Urinary bladder (tissue), 4 donors: ENCODE measurements around the gene SLC6A18. TPM values are rescaled to one million over a fixed set of nuclear protein-coding genes. Genes with fewer than 3 reads are reported as not detected.
"Not testable (repeated sequence)": the region's sequence is repeated elsewhere in the genome, so short reads cannot be mapped to it uniquely, and the experiment has no call there.

Source experiments
- DNase-seq: peaks from one replicate; pipeline ENCODE4 v3.0.0-alpha.2; 2015; ENCODE audit errors: extremely low spot score
- H3K27ac ChIP-seq: one replicate; pipeline ENCODE4 v1.5.1; 2013; ENCODE audit warnings: low read depth, mild to moderate bottlenecking, moderate library complexity
- H3K36me3 ChIP-seq: one replicate; pipeline ENCODE4 v1.6.1; 2013; ENCODE audit warnings: mild to moderate bottlenecking, moderate library complexity; ENCODE audit not compliant: insufficient read depth
- H3K4me1 ChIP-seq: one replicate; pipeline ENCODE4 v1.6.1; 2013; ENCODE audit warnings: mild to moderate bottlenecking, moderate library complexity; ENCODE audit not compliant: insufficient read depth
- H3K4me3 ChIP-seq: one replicate; pipeline ENCODE4 v1.5.1; 2013; ENCODE audit warnings: low read depth, low read length
- WGBS: extraction: QIAGEN DNeasy Blood & Tissue Kit; methylation state at CpG from one replicate; pipeline ENCODE4 v1.1.7; 2013; 5-methylcytosine and 5-hydroxymethylcytosine counted together
- polyA plus RNA-seq: library from polyadenylated mRNA; stranded (reverse); fragments of 200-250 nt; gene quantifications from one replicate; pipeline ENCODE4 v1.2.3, GENCODE V29; 2013
- total RNA-seq: library from RNA; depleted of rRNA; stranded (reverse); fragments of >200 nt; gene quantifications from one replicate; pipeline ENCODE4 v1.2.3, GENCODE V29; 2014
- donor health status: healthy with polysubstance abuse.
- donor health status: healthy.

SLC6A18 gene
- total and polyA plus RNA-seq, 2 donors, result not detected

DNA sequence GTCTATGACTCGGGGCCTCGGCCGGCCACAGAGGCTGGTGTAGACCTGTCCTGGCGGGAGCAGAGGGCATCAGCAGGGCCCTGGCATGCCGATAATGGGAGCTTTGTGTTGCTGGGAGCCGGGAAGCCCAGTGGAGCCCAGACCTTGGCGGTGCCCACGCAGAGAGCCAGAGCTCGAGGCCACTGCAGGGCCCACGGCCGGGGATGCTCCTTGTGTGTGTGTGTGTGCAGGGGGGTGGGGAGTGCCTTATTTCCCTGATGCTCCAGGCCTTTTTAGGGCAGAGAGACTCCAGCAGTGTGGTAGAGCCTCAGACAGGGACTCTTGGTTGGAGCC is 5.4 kb upstream of the SLC6A18 start:
- Histone ChIP-seq H3K4me3 (no peak overlapping the region), H3K4me1 (no peaks in the 10 kb centered on the region), H3K36me3 (no peaks in the 10 kb centered on the region), H3K27ac (no peak overlapping the region)
- 80% methylated on average over 11 of the region's 11 CpGs for WGBS
- DNase-seq, result no peak

DNA sequence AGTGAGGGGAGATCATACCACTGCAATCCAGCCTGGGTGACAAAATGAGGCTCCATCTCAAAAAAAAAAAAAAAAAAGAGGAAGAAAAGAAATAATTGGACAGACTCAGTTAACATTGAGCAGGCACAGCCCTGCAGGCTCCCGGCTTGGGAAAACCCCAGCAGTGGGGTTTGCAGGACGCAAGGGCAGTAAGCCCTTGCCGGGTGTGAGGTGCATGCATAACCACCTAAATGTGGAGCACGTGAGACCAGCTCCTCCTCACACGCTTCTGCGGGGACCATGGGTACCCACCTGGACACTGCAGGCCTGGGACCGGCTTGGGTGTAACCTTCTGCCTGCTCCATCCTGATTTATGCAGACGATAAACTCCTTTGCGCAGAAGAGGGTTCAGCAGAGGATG is 4.8 kb upstream of the SLC6A18 start:
- 82% methylated on average over 9 of the region's 9 CpGs for WGBS
- DNase-seq, result no peak

DNA sequence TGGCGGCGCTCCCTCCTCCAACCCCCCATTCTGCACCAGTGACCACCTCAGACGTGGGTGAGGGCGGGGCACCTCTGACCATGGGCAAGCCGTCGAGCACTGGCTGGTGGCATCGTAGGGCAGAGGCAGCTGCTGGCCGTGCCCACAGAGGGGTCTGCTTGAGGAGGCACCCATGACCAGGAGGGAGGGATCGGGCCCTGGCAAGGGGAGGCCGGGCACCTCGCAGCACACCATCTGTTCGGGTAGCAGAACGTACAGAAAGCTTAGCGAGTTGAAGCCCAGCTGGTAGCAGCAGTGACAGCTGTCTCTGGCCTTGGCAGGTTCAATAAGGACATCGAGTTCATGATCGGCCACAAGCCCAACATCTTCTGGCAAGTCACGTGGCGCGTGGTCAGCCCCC is 4.3 kb upstream of the SLC6A18 start:
- Histone ChIP-seq H3K4me1 (no peaks in the 10 kb centered on the region), H3K4me3 (no peak overlapping the region), H3K36me3 (no peaks in the 10 kb centered on the region), H3K27ac (no peak overlapping the region)
- no peak for DNase-seq
- WGBS, result 90% methylated on average over 19 of the region's 19 CpGs

More for the DNA sequence above, 4.8 kb upstream of the SLC6A18 start:
- no peak overlapping the region for H3K4me3 ChIP-seq
- no peak overlapping the region for H3K27ac ChIP-seq
- no peaks in the 10 kb centered on the region for H3K36me3 ChIP-seq
- no peaks in the 10 kb centered on the region for H3K4me1 ChIP-seq

DNA sequence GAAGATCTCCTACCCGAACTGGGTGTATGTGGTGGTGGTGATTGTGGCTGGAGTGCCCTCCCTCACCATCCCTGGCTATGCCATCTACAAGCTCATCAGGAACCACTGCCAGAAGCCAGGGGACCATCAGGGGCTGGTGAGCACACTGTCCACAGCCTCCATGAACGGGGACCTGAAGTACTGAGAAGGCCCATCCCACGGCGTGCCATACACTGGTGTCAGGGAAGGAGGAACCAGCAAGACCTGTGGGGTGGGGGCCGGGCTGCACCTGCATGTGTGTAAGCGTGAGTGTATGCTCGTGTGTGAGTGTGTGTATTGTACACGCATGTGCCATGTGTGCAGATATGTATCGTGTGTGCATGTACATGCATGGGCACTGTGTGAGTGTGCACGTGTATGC is 3.5 kb upstream of the SLC6A18 start:
- H3K4me1 ChIP-seq, result no peaks in the 10 kb centered on the region
- H3K4me3 ChIP-seq, result no peak overlapping the region
- no peak overlapping the region for H3K27ac ChIP-seq
- no peaks in the 10 kb centered on the region for H3K36me3 ChIP-seq
- WGBS, result 91% methylated on average over 10 of the region's 10 CpGs
- no peak for DNase-seq

DNA sequence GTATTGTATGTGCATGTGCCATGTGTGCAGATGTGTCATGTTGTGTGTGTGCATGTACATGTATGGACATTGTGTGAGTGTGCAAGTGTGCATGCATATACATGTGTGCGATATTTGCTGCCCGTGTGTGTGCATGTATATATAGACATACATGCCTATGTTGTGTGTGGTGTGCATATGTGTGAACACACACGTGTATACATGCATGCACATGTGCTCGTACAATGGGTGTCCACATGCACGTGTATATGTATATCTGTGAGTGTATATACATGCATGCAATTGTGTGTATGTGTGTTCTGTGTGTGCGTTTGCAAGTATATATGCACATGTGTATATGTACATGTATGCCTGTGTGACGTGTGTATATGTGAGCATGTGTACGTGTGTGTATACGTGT is 3.0 kb upstream of the SLC6A18 start:
- no peak for DNase-seq
- H3K36me3 ChIP-seq, result no peaks in the 10 kb centered on the region
- H3K4me1 ChIP-seq, result no peaks in the 10 kb centered on the region
- no peak overlapping the region for H3K4me3 ChIP-seq
- H3K27ac ChIP-seq, result no peak overlapping the region
- 94% methylated on average over 9 of the region's 9 CpGs for WGBS

DNA sequence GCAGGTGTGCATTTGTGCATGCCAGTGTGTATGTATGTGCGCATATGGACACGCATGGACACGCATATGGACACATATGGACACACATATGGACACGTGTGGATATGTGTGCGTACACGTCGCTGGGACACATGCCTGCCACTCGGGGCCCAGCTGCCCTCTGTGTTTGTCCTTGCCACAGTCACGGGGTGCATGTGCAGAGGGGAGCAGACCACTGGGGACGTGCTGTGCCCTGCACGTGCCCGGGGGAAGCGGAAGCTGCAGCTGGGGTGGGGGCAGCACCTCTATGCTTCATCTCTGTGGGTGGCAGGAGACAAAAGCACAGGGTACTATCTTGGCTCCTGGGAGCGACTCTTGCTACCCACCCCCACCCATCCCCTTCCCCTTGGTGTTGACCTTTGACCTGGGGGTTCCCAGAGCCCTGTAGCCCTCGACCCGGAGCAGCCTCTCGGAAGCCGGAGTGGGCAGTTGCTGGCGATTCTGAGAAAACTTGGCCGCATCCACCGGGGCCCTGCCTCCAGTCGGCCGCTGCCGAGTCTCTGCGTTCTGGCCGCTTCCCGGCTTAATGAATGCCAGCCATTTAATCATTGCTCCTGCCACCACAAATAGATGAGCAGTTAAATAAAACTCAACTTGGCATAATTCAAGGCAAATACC is 2.4 kb upstream of the SLC6A18 start:
- H3K4me1 ChIP-seq, result no peaks in the 10 kb centered on the region
- no peak overlapping the region for H3K4me3 ChIP-seq
- no peak for DNase-seq
- 82% methylated on average over 27 of the region's 27 CpGs for WGBS
- no peaks in the 10 kb centered on the region for H3K36me3 ChIP-seq
- no peak overlapping the region for H3K27ac ChIP-seq

DNA sequence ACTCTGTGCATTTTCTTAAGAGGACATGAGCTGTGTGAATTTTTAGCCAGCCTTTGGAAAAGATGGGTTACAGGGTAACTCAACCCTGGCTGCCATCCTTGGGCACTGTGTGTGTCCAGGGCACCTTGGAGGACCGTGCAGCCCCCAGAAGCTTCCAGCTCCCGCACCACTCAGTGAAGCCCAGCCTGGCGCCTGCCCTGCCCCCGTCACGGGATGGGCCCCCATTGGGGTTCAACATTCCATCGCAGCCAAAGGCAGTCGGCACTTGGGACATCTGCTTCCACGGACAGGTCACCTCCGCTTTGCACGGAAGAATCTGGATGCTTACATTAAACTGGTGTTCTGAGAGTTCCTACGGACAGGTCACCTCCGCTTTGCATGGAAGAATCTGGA is 1.9 kb upstream of the SLC6A18 start:
- no peaks in the 10 kb centered on the region for H3K36me3 ChIP-seq
- H3K4me1 ChIP-seq, result no peaks in the 10 kb centered on the region
- WGBS, result 63% methylated on average over 12 of the region's 12 CpGs
- H3K27ac ChIP-seq, result no peak overlapping the region
- DNase-seq, result no peak
- H3K4me3 ChIP-seq, result no peak overlapping the region

DNA sequence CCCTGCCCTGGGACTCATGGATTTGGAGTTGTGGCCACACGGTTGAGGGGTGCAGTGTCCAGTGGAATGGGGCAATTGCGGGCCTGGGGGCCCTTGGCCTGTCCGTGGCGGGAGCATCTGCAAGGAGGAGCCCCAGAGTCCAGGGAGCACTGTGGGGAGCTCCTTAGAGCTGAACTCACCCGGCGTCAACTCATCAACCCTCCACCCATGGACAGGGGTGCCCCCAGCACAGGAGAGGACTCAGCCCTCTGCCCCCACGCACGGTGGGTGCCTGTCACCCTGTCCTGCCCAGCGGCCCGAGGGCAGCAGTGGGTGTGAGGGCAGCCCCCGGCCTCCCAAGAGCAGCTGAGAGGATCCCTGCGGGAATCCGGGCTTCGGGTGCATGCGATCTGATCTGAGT is 550 bp upstream of the SLC6A18 start:
- no peaks in the 10 kb centered on the region for H3K4me1 ChIP-seq
- 86% methylated on average over 15 of the region's 15 CpGs for WGBS
- no peak overlapping the region for H3K4me3 ChIP-seq
- no peak overlapping the region for H3K27ac ChIP-seq
- DNase-seq, result no peak
- H3K36me3 ChIP-seq, result no peaks in the 10 kb centered on the region

DNA sequence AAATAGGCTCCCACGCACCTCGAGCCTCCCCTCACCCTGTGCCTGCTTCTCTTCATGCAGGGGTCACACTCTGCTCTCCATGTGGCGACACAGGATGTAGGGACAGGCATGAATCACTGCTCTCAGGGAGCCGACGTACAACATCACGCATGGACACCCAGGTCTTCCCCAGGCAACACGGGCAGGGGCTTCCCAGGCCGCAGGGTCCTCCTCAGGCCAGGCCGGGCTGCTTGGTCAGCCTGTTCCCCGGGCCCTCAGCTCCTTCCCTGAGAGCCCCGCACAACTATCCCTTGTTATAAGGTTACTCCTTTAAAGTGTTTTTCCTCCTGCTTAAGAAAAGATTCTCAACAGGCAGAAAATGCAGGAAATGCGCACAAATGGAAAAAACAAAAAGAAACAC is 1.1 kb downstream of the SLC6A18 start:
- H3K4me3 ChIP-seq, result no peak overlapping the region
- DNase-seq, result no peak
- H3K36me3 ChIP-seq, result no peaks in the 10 kb centered on the region
- no peaks in the 10 kb centered on the region for H3K4me1 ChIP-seq
- H3K27ac ChIP-seq, result no peak overlapping the region
- 71% methylated on average over 12 of the region's 12 CpGs for WGBS

DNA sequence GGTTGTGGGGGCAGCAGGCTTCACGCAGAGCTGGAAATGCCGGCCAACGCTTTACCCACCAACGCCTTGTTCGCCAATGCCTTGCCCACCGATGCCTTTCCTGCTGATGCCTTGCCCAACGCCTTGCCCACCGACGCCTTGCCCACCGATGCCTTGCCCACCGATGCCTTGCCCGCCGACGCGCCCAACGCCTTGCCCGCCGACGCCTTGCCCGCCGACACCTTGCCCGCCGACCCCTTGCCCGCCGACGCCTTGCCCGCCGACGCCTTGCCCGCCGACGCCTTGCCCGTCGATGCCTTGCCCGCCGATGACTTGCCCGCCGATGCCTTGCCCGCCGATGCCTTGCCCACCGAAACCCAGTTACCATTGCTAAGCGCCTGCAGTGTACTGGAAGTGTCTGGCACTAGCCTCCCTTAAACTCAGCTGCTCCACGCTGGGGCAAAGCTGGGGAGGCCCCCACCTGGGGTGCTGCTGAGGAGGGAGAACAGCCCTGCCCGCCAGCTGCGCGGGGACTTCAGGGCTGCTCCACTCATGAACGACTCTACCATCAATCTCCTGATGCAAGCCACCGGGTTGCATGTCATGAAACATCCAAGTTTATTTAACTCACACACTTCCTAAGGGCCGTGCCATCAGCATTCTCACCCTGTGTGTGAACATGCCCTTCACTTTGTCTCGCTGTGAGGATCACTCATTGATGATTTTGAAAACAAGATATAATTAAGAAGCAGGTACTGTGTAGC is 1.8 kb downstream of the SLC6A18 start:
- no peak overlapping the region for H3K27ac ChIP-seq
- 79% methylated on average over 50 of the region's 50 CpGs for WGBS
- no peak overlapping the region for H3K4me3 ChIP-seq
- no peak for DNase-seq
- no peaks in the 10 kb centered on the region for H3K36me3 ChIP-seq
- no peaks in the 10 kb centered on the region for H3K4me1 ChIP-seq

DNA sequence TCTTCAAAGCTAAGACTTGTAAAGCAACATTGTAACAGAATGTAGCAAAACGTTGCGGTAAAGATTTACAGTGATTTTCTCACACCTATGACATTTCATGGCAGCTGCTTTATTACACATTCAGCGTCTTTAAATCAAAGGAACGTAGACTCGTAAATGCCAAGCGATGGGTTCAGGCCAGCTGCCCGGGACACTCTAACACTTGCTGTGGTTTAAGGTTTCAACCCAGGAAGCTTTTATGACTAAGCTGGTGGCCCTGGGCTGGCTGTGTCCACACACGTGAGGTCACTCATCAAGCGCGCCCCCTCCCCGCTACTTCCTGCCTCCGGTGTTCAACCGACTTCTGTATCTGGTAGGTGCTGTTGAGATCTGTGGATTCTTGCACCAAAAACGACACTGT is 2.5 kb downstream of the SLC6A18 start:
- Histone ChIP-seq H3K27ac (no peak overlapping the region), H3K36me3 (no peaks in the 10 kb centered on the region), H3K4me1 (no peaks in the 10 kb centered on the region), H3K4me3 (no peak overlapping the region)
- no peak for DNase-seq
- WGBS, result 6% methylated on average over 14 of the region's 14 CpGs

DNA sequence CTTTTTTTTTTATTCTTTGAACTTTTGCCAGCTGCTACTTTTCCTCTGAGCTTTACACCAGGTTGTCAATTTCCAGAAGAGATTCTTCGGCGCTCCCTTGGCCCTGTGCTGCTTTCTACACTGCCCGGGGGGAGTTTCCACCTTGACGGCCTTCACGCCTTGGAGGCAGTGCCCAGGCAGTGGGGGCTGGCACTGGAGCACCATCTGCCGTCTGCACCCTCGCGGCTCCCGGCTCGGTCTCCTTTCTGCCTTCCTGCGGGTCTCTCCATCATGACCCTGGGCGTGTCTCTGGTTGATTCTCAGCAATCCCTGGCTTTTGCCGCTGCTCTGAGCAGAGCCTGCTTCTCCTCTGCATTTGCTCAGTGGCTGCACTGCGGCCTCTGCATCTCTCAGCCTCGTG is 2.9 kb downstream of the SLC6A18 start:
- H3K27ac ChIP-seq, result no peak overlapping the region
- H3K36me3 ChIP-seq, result no peaks in the 10 kb centered on the region
- no peaks in the 10 kb centered on the region for H3K4me1 ChIP-seq
- H3K4me3 ChIP-seq, result no peak overlapping the region
- WGBS, result 22% methylated on average over 15 of the region's 15 CpGs
- DNase-seq, result no peak

DNA sequence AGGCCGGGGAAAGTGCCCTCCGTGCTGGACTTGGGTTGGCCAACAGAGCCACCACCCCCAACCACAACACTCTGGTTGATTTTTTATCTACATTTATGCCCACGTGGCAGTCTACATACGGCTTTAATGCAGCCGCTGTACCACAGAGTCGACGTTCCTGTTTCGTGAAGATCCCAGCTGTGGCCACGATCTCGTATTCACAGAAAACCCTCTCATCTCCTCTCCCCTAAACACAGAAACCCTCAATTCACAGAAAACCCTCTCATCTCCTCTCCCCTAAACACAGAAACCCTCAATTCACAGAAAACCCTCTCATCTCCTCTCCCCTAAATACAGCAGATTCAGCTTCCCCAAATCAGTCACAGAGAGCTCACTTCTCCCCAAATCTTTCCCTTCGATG is 3.8 kb downstream of the SLC6A18 start:
- H3K27ac ChIP-seq, DNase-seq, H3K4me1 ChIP-seq, H3K4me3 ChIP-seq, H3K36me3 ChIP-seq: not testable (repeated sequence)
- 85% methylated on average over 11 of the region's 11 CpGs for WGBS

DNA sequence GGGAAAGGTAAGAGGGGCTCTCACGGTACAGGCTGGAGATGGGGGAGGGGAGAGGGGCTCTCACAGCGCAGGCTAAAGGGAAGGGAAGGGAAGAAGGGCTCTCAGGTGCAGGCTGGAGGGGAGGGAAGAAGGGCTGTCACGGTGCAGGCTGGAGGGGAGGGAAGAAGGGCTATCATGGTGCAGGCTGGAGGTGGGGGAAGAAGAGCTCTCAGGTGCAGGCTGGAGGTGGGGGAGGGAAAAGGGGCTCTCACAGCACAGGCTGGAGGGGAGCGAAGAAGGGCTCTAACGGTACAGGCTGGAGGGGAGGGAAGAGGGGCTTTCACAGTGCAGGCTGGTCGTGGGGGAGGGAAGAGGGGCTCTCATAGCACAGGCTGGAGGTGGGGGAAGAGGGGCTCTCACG is 4.6 kb downstream of the SLC6A18 start:
- H3K4me1 ChIP-seq, result no peaks in the 10 kb centered on the region
- DNase-seq, result no peak
- H3K4me3 ChIP-seq, result no peak overlapping the region
- no peak overlapping the region for H3K27ac ChIP-seq
- no peaks in the 10 kb centered on the region for H3K36me3 ChIP-seq
- 35% methylated on average over 7 of the region's 7 CpGs for WGBS
